ENCODE results near the gene FKBP10. TPM values are rescaled to one million over a fixed set of nuclear protein-coding genes. Genes with fewer than 3 reads are reported as not detected.

Gene FKBP10
- total RNA-seq, 1 donor from 2014 or later: 81.6 TPM

- Histone ChIP-seq H3K36me3 (ENCODE audit: control insufficient read depth, insufficient read depth, low read length) (peaks cover 66% of the 10 kb centered on the region), H3K27me3 (ENCODE audit: control insufficient read depth, insufficient read depth, low read length) (no peaks in the 10 kb centered on the region), H3K4me3 (ENCODE audit: low read depth, low read length) (no peak overlapping the region)
- TF ChIP-seq, protein P1, sequence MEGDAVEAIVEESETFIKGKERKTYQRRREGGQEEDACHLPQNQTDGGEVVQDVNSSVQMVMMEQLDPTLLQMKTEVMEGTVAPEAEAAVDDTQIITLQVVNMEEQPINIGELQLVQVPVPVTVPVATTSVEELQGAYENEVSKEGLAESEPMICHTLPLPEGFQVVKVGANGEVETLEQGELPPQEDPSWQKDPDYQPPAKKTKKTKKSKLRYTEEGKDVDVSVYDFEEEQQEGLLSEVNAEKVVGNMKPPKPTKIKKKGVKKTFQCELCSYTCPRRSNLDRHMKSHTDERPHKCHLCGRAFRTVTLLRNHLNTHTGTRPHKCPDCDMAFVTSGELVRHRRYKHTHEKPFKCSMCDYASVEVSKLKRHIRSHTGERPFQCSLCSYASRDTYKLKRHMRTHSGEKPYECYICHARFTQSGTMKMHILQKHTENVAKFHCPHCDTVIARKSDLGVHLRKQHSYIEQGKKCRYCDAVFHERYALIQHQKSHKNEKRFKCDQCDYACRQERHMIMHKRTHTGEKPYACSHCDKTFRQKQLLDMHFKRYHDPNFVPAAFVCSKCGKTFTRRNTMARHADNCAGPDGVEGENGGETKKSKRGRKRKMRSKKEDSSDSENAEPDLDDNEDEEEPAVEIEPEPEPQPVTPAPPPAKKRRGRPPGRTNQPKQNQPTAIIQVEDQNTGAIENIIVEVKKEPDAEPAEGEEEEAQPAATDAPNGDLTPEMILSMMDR (IDR thresholded peaks at IDR 0.05; ENCODE audit: insufficient read depth, low read length, severe bottlenecking): no peak
- no peak for FAIRE-seq
- no peak for DNase-seq (ENCODE audit: low read depth)
These were observed 43.4 kb upstream of the FKBP10 start for GRCh38 chr17:41769346-41769862.

GRCh38 chr17:41769985-41770384 lies 42.8 kb upstream of the FKBP10 start:
- DNase-seq (ENCODE audit: low read depth) (no peak), FAIRE-seq (no peak)
- Histone ChIP-seq H3K27me3 (ENCODE audit: control insufficient read depth, insufficient read depth, low read length) (no peaks in the 10 kb centered on the region), H3K4me3 (ENCODE audit: low read depth, low read length) (no peak overlapping the region), H3K36me3 (ENCODE audit: control insufficient read depth, insufficient read depth, low read length) (peaks cover 61% of the 10 kb centered on the region)
- TF ChIP-seq, protein P1 (IDR thresholded peaks at IDR 0.05; ENCODE audit: insufficient read depth, low read length, severe bottlenecking): no peak

DNA sequence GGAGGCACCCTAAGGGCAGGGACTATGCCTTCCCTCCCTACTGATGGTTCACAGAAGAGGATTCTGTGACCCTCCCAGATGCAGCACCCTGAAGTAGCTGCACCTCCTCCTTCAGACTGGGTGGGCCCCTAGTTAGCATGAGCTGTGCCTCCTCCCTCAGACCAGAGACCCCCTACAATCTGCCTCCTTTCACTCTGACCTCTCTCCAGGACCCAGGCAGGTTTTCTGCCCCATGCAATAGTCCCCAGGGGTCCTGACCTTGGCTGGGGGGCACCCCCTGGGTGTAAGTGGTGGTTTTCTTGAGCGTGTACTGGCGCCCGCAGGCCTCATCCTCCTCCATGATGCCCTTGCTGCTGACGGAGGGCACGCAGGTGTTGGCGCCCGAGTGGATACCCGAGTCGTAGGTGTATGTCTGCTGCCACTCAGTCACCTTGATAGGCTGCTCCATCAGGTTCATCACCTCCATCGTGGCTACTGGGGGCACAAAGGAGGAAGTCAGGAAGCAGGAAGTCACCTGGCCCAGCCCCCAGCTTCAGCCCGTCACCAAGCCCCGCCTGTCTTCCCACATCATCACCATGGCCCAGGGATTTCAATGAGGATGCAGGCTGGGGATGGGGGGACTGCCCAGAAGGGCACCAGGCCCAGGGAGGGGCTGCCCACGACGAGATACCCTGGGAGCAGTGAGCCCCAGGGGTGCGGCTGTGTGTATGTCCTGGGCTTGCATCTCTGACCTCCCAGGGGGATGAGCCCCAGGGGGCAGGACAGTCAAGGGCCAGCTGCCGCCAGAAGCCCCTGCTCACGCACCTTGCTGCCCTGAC lies 41.2 kb upstream of the FKBP10 start:
- no peaks in the 10 kb centered on the region for H3K27me3 ChIP-seq (ENCODE audit: control insufficient read depth, insufficient read depth, low read length)
- TF ChIP-seq, protein P1 (IDR thresholded peaks at IDR 0.05; ENCODE audit: insufficient read depth, low read length, severe bottlenecking): no peak
- H3K36me3 ChIP-seq (ENCODE audit: control insufficient read depth, insufficient read depth, low read length): peaks cover 56% of the 10 kb centered on the region
- no peak for DNase-seq (ENCODE audit: low read depth)
- no peak overlapping the region for H3K4me3 ChIP-seq (ENCODE audit: low read depth, low read length)
- FAIRE-seq: no peak

DNA sequence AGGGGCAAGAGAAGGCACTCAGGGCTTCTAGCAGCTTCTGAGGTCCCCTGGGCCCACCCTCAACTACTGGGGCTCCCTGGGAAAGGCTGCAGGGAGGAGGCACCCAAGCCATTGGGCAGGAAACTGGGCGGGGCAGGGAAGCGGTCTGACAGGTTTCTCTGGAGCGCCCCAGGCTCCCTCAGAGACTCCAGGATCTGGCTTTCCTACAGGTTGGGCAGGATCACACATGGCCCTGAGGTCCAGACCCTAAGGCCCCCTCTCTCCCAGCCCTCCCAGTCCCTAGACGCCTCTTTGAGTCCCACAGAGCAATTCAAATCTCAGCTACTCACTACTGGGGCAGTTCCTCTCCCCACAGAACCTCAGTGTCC lies 40.6 kb upstream of the FKBP10 start:
- Histone ChIP-seq H3K4me3 (ENCODE audit: low read depth, low read length) (no peak overlapping the region), H3K36me3 (ENCODE audit: control insufficient read depth, insufficient read depth, low read length) (peaks cover 56% of the 10 kb centered on the region), H3K27me3 (ENCODE audit: control insufficient read depth, insufficient read depth, low read length) (no peaks in the 10 kb centered on the region)
- TF ChIP-seq, protein P1 (IDR thresholded peaks at IDR 0.05; ENCODE audit: insufficient read depth, low read length, severe bottlenecking): no peak
- DNase-seq (ENCODE audit: low read depth) (peak; percentile 77), FAIRE-seq (peak; percentile 47)

- no peak overlapping the region for H3K4me3 ChIP-seq (ENCODE audit: low read depth, low read length)
These were observed 40.1 kb upstream of the FKBP10 start for GRCh38 chr17:41772586-41773189.

More at GRCh38 chr17:41772586-41773189, 40.1 kb upstream of the FKBP10 start:
- Histone ChIP-seq H3K36me3 (ENCODE audit: control insufficient read depth, insufficient read depth, low read length) (peaks cover 55% of the 10 kb centered on the region), H3K27me3 (ENCODE audit: control insufficient read depth, insufficient read depth, low read length) (no peaks in the 10 kb centered on the region)
- TF ChIP-seq, protein P1 (IDR thresholded peaks at IDR 0.05; ENCODE audit: insufficient read depth, low read length, severe bottlenecking): no peak
- DNase-seq (ENCODE audit: low read depth) (no peak), FAIRE-seq (peak; percentile 68)

Data from bronchial epithelial cell (primary cell).